ENCODE measurements around the gene STXBP6. TPM values are rescaled to one million over a fixed set of nuclear protein-coding genes. Genes with fewer than 3 reads are reported as not detected.

Gene STXBP6
- total RNA-seq, 1 experiment from 2014 or later, result 12.3 TPM

GRCh38 chr14:24858052-24858451 lies 191.9 kb downstream of the STXBP6 start:
- Histone ChIP-seq H3K4me1 (replicated peaks; ENCODE audit: insufficient read depth) (peaks cover 15% of the 10 kb centered on the region), H3K36me3 (ENCODE audit: low read depth) (no peaks in the 10 kb centered on the region), H3K27ac (no peak overlapping the region), H2AFZ (no peak overlapping the region), H3K9me2 (ENCODE audit: insufficient read depth) (no peaks in the 10 kb centered on the region), H3K79me2 (ENCODE audit: low read depth) (no peaks in the 10 kb centered on the region), H3K9me3 (ENCODE audit: insufficient read depth, low read depth) (no peaks in the 10 kb centered on the region), H3K27me3 (ENCODE audit: insufficient read depth, low read depth) (no peaks in the 10 kb centered on the region), H3K4me3 (no peak overlapping the region), H3K4me2 (no peak overlapping the region), H3F3A (ENCODE audit: insufficient read depth, low read depth) (peaks cover 11% of the 10 kb centered on the region; the same call in 1 of the 2 replicates), H4K20me1 (ENCODE audit: insufficient read depth) (no peaks in the 10 kb centered on the region)
- DNase-seq, result no peak
- no TSS peak for BruUV-seq (replicated peaks)
- POLR2A ChIA-PET (ENCODE audit: unreplicated experiment), result no interaction called here
- CTCF ChIA-PET, result no interaction called here
- intact Hi-C loops (cut with micrococcal nuclease; ENCODE audit: unreplicated experiment), result no loop called here
- TF ChIP-seq CTCF (conservative IDR thresholded peaks at IDR 0.05) (no peak), EZH2 (IDR thresholded peaks at IDR 0.05; ENCODE audit: low read depth) (no peak)

- Histone ChIP-seq H3K4me3 (no peak overlapping the region), H3K9me3 (ENCODE audit: insufficient read depth, low read depth) (no peaks in the 10 kb centered on the region), H3K4me2 (no peak overlapping the region), H2AFZ (no peak overlapping the region), H3K27ac (no peak overlapping the region), H3K9me2 (ENCODE audit: insufficient read depth) (no peaks in the 10 kb centered on the region), H3F3A (ENCODE audit: insufficient read depth, low read depth) (peaks cover 10% of the 10 kb centered on the region; the same call in 1 of the 2 replicates), H3K79me2 (ENCODE audit: low read depth) (no peaks in the 10 kb centered on the region), H3K27me3 (ENCODE audit: insufficient read depth, low read depth) (no peaks in the 10 kb centered on the region), H4K20me1 (ENCODE audit: insufficient read depth) (no peaks in the 10 kb centered on the region), H3K4me1 (replicated peaks; ENCODE audit: insufficient read depth) (peaks cover 11% of the 10 kb centered on the region), H3K36me3 (ENCODE audit: low read depth) (no peaks in the 10 kb centered on the region)
- no peak for DNase-seq
- no TSS peak for BruUV-seq (replicated peaks)
- intact Hi-C loops (cut with micrococcal nuclease; ENCODE audit: unreplicated experiment), result no loop called here
- ChIA-PET CTCF (no interaction called here), POLR2A (ENCODE audit: unreplicated experiment) (no interaction called here)
- TF ChIP-seq EZH2 (IDR thresholded peaks at IDR 0.05; ENCODE audit: low read depth) (no peak), CTCF (conservative IDR thresholded peaks at IDR 0.05) (no peak)
Measured at GRCh38 chr14:24857277-24857676, 192.7 kb downstream of the STXBP6 start.

- no peaks in the 10 kb centered on the region for H3K79me2 ChIP-seq (ENCODE audit: low read depth)
- no peak for DNase-seq
- H3K4me2 ChIP-seq, result no peak overlapping the region
- no peaks in the 10 kb centered on the region for H3K9me2 ChIP-seq (ENCODE audit: insufficient read depth)
- no peak overlapping the region for H3K4me3 ChIP-seq
- TF ChIP-seq CTCF (conservative IDR thresholded peaks at IDR 0.05) (no peak), EZH2 (IDR thresholded peaks at IDR 0.05; ENCODE audit: low read depth) (no peak)
- POLR2A ChIA-PET (ENCODE audit: unreplicated experiment), result no interaction called here
- H4K20me1 ChIP-seq (ENCODE audit: insufficient read depth), result no peaks in the 10 kb centered on the region
- no peaks in the 10 kb centered on the region for H3K4me1 ChIP-seq (replicated peaks; ENCODE audit: insufficient read depth)
- H3K27me3 ChIP-seq (ENCODE audit: insufficient read depth, low read depth), result no peaks in the 10 kb centered on the region
- H3K36me3 ChIP-seq (ENCODE audit: low read depth), result no peaks in the 10 kb centered on the region
- intact Hi-C loops (cut with micrococcal nuclease; ENCODE audit: unreplicated experiment), result no loop called here
- H3F3A ChIP-seq (ENCODE audit: insufficient read depth, low read depth), result no peaks in the 10 kb centered on the region
- no TSS peak for BruUV-seq (replicated peaks)
- no peaks in the 10 kb centered on the region for H3K9me3 ChIP-seq (ENCODE audit: insufficient read depth, low read depth)
- no peak overlapping the region for H2AFZ ChIP-seq
- H3K27ac ChIP-seq, result no peak overlapping the region
- CTCF ChIA-PET, result no interaction called here
Measured at GRCh38 chr14:24853446-24853845, 196.5 kb downstream of the STXBP6 start.

All from PC-9 (cell line).